Umbilical cord (tissue), 2 donors: Measurements from ENCODE around the gene RAB40B. TPM values are rescaled to one million over a fixed set of nuclear protein-coding genes. Genes with fewer than 3 reads are reported as not detected.
A peak's percentile ranks its signal among the peaks of the same experiment; 100 is the strongest.
"Not testable (repeated sequence)": the region's sequence is repeated elsewhere in the genome, so short reads cannot be mapped to it uniquely, and the experiment has no call there.

Experiments used
- DNase-seq: peaks from one replicate; pipeline ENCODE4 v3.0.0-alpha.2; 2015; ENCODE audit warnings: low spot score
- total RNA-seq: library from RNA; depleted of rRNA; stranded (reverse); fragments of >200 nt; gene quantifications from one replicate; pipeline ENCODE4 v1.2.3, GENCODE V29; 2014; ENCODE audit warnings: low replicate concordance; ENCODE audit not compliant: insufficient read depth

RAB40B gene
- total RNA-seq, 1 donor from 2014 or later, result 14.4 TPM

DNA sequence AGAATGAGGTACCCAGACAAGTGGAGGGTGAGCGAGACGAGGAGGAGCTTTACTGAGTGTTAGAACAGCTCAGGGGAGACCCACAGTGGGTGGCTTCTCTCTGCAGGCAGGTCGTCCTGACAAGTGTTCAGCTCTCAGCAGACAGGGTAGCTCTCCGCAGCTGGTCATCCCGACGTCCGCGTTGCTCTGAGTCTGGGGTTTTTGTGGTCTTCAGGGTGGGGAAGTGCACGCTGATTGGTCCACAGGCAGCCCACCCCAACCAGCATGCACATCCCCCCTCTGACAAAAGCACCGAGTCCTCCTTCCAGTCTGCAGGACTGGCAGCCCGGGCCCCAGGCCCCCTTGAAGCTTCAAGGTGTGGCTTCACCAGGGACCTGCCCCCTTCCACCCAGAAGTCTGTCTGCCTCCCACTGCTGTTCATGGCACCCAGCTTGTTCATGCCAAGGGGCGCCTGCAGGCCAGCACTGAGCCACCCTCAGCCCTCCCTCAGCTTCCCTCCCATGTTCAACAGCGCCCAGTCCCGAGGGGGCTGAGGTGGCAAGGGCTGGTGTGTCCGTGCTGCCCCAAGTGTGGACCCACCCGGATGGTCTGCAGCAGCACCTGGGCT is 30.4 kb downstream of the RAB40B start:
- DNase-seq, result no peak

GRCh38 chr17:82667668-82668000 is 30.9 kb downstream of the RAB40B start:
- DNase-seq, result no peak

GRCh38 chr17:82666931-82667667 is 31.4 kb downstream of the RAB40B start:
- DNase-seq, result no peak

DNA sequence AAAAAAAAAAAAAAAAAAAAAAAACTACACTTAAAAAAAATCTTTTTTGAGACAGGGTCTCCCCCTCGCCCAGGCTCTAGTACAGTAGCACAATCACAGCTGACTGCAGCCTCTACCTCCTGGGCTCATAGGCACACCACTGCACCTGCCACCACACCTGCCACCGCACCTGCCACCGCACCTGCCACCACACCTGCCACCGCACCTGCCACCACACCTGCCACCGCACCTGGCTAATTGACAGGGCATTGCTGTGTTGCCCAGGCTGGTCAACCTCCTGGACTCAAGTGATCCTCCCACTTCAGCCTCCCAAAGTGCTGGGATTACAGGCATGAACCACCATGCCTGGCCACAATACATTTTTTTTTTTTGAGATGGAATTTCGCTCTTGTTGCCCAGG is 32.6 kb downstream of the RAB40B start:
- no peak for DNase-seq

DNA sequence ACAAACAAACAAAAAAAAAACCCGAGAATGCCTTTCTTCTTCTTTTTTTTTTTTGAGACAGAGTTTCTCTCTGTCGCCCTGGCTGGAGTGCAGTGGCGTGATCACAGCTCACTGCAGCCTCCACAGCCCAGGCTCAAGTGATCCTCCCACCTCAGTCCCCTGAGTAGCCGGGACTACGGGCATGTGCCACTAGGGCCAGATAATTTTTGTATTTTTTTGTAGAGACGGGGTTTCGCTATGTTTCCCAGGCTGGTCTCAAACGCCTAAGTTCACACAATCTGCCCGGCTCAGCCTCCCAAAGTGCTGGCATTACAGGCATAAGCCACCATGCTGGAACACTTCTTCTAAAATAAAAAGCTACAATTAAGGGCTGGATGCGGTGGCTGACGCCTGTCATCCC is 33.3 kb downstream of the RAB40B start:
- DNase-seq, result no peak

GRCh38 chr17:82664701-82665182 is 33.8 kb downstream of the RAB40B start:
- peak; percentile 84 for DNase-seq

- DNase-seq, result no peak
These were observed 34.3 kb downstream of the RAB40B start for GRCh38 chr17:82664276-82664575.

- no peak for DNase-seq
These were observed 34.9 kb downstream of the RAB40B start for GRCh38 chr17:82663381-82664275.

GRCh38 chr17:82662711-82663261 is 35.7 kb downstream of the RAB40B start:
- no peak for DNase-seq

DNA sequence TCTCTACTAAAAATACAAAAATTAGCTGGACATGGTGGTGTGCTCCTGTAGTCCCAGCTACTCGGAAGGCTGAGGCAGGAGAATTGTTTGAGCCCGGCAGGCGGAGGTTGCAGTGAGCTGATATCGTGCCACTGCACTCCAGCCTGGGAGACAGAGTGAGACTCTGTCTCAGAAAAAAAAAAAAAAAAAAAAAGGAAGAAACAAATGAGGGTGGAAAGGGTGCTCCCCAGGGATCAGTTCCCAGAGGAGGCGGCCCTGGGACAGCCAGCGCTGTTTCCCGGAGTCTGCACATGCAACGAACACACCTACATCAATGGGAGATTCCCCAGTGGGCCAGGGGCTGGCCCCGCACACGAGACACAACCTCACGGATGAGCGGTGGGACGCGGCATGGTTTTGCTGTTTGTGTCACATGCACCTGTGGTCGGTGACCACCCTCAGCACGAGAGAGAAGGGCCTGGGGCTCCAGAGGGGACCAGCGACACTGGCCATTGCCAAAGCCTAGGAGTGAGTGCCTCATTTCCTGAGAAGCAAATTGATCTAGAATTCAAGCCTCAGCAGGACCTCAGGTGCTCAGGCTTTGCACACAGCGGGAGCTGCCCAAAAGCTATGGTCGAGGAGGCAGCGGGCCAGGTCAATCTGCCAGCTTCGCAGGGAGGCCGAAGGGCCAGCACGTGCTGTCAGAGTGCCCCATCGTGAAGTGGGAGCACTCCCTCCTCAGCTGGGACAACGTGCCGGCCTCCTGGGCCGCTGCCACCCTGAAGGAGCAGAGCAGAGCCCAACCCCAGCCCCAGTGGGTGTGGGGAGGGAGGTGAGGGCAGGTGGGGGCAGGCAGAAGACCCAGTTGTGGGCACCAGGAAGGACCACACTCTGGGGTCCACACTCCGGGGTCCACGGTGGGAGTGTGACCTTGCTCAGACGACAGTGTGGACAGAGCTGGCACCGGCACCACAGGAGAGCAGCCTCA is 36.5 kb downstream of the RAB40B start:
- no peak for DNase-seq

GRCh38 chr17:82659886-82660285 is 38.6 kb downstream of the RAB40B start:
- no peak for DNase-seq

- DNase-seq, result no peak
These were observed 39.6 kb downstream of the RAB40B start for GRCh38 chr17:82658796-82659452.

DNA sequence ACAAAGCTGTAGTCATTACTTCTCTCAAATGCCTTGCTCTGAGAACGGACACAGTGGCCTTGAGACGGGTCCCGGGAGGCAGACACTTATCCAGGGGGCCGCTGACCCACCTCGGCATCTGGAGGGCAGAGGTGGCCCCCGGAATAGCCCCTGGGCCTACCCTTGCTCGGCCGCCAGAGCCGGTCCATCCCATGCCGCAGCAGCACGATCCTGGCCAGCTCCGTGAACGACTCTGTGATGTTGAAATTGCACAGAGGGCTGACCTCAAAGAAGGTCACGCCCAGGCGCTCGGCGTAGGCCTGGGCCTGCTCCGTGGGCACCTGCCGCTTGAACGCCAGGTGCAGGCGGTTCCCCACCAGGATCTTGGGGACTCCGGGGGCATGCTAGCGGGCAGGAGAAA is 40.2 kb downstream of the RAB40B start:
- DNase-seq, result no peak

DNA sequence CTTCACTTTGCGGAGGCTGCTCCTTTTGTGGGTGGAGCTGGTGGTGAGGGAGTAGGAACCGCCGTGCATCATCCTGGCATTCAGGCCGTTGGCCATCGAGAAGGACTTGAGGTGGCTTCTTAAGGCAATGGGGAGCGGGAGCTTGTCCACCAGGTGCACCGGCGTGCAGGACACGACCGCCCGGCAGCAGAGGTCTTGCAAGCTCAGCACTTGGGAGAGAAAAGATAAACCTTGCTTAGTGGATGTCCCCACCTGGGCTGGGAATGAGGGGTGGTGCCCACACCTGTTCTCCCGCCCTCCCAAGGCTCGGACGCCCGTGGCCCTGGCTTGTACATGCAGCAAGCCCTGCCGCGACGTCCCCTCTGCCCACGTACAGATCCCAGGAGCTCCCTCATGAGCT is 40.6 kb downstream of the RAB40B start:
- no peak for DNase-seq

- no peak for DNase-seq
These were observed 42.2 kb downstream of the RAB40B start for GRCh38 chr17:82656266-82656665.

DNA sequence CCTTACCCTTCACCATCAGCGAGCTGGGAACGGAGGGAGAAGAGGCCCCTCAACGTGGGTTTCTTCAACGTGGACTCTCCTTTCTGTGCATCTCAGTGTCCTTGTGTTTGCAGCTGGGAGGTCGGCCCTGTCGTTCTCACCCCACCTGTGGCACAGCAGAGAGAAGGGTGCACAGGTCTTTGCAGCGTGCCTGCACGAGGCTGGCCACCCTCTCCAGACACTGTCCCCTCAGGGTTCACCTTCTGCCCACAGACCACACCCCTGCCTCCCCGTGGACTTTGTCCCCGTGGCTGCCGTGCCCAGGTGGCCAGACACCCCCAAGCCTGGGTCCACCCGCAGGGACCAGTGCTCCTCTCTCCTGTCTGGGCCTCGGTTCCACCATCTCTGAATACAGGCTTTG is 43.0 kb downstream of the RAB40B start:
- DNase-seq, result no peak

DNA sequence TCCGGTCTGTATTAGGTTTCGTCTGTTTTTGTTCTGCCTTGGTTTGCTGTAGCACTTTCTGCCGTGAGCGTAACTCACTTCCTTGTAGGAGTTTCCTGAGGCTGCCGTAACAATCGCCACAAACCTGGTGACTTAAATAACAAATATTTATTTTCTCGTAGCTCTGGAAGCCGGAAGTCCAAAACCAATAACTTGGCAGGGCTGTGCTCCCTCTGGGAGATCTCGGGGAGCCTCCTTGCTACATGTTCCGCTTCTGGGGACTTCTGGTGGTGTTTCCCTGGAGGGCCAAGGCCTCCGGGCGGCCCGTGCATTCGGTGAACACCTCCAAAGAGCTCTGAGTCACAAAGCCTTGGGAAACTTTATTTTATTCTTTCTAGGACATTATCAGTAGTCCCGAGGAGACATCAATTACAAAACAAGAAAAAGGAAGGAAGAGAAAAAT is 43.4 kb downstream of the RAB40B start:
- DNase-seq, result no peak

- not testable (repeated sequence) for DNase-seq
These were observed 43.9 kb downstream of the RAB40B start for GRCh38 chr17:82654611-82655010.

DNA sequence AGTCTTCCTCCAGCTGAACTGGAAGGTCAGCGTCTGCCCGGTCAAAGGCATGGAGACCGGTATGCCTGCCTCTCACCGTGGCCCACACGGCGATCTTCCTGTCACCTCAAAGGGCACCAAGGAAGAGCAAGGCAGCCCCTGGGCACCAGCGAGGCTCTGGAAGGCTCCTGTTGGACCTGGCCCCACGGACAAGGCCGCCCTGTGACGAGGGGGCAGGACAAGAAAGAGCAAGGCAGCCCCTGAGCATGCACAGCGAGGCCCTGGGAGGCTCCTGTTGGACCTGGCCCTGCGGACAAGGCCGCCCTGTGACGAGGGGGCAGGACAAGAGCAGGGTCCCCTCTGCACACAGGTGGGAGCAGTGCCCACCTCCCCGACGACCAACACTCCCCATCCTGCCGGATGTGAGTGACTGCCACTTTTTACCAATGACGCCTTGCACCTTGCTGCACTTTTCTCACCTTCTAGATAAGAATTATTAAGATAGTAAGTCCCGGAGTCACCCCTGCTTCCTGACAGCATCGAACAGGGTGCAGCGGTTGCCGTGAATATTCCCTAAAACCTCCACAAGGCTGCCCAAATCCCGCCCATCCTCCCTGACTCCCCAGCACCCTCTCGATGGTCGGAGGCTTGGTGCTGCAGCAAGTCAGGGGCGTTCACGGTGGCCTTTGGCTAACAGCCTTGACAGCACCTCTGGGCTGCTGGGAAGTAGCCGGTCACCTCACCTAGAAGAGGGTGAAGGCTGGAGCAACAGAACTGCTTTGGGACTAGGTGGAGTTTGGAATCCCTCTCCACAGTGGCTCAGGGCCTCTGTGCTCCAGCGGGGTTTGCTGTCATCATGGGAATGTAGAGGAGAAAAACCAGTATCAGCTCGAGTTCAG is 44.6 kb downstream of the RAB40B start:
- DNase-seq, result no peak

DNA sequence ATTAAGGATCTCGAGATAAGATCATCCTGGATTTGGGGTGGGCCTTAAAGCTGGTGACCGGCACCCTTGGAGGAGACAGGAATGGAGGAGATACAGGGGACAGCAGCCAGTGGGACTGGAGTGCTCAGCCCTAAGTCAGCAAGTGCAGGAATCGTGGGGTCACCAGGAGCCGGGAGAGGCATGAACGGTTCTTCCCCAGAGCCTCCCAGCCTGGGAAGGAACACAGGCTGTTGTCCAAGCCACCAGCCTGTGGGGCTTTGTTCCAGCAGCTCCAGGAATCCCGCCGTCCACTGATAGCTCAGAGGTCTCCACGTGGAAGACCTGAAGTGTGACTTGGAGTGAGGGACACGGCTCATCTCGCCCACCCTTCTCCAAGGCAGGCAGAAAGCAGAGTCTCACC is 47.8 kb downstream of the RAB40B start:
- no peak for DNase-seq
